GM12891 (cell line): Measurements from ENCODE around the gene RSPH9.

Experiments
- PAX5 ChIP-seq: IDR thresholded peaks from 2 replicates; pipeline ENCODE4 v1.6.1; 2011; ENCODE audit warnings: low read length, moderate library complexity, mild to moderate bottlenecking; ENCODE audit not compliant: insufficient read depth, severe bottlenecking
- POLR2A ChIP-seq: IDR thresholded peaks from 2 replicates; pipeline ENCODE4 v1.6.1; 2011; ENCODE audit warnings: low read depth, low read length, control low read depth
- POLR2AphosphoS5 ChIP-seq: IDR thresholded peaks from 2 replicates; pipeline ENCODE4 v1.6.1; 2011; ENCODE audit warnings: low read depth, low read length, control low read depth
- SPI1 ChIP-seq: IDR thresholded peaks from 2 replicates; pipeline ENCODE4 v1.6.1; 2011; ENCODE audit warnings: low read depth, low read length, control low read depth
- TAF1 ChIP-seq: IDR thresholded peaks from 2 replicates; pipeline ENCODE4 v1.6.1; 2011; ENCODE audit warnings: low read depth, low read length, control low read depth

- TF ChIP-seq POLR2A (no peak), POLR2AphosphoS5 (no peak), TAF1 (no peak), SPI1 (no peak), PAX5 (no peak)
These were observed 32.9 kb downstream of the RSPH9 start for GRCh38 chr6:43677759-43678158.
